HCT116 (cell line): ENCODE measurements around the gene CHST11. TPM values are rescaled to one million over a fixed set of nuclear protein-coding genes. Genes with fewer than 3 reads are reported as not detected.

ENCODE experiments used
- ATAC-seq: fragments of 200-7000 bp; cut with Tn5 transposase; 2 replicates; pipeline ENCODE4 v1.9.1; 2020; ENCODE audit warnings: mild to moderate bottlenecking, moderate library complexity
- BruUV-seq: library from RNA; stranded (reverse); fragments of 400-500 nt; replicated peaks from 2 replicates; lab custom pipeline; 2021; lab: Mats Ljungman, UMichigan
- CTCF ChIA-PET: fragments of 300-600 bp; sonication (Branson Sonifier 250); formaldehyde crosslinking; loops from one replicate; lab custom pipeline; 2021; ENCODE audit warnings: antibody characterized with exemption; lab: Charles Lee
- POLR2A ChIA-PET: fragments of 300-600, 350-600 bp; sonication (Branson Sonifier 250); formaldehyde crosslinking; loops from one replicate; lab custom pipeline; 2021; ENCODE audit warnings: antibody characterized with exemption; lab: Charles Lee
- RAD21 ChIA-PET, 2 experiments: fragments of 300-600 bp; sonication (Branson Sonifier 250); formaldehyde crosslinking; loops; one replicate each; lab custom pipeline; 2023; ENCODE audit warnings: low total read pairs in 2 of 2; ENCODE audit not compliant: uncharacterized antibody in 2 of 2, unreplicated experiment in 2 of 2, low non-redundant PET in 1 of 2; lab: Charles Lee
- DNase-seq: peaks from one replicate; pipeline ENCODE4 v3.0.0-alpha.2; 2010; ENCODE audit warnings: low read depth, low spot score
- H2AFZ ChIP-seq: fragments of 200-600 bp; shearing (Covaris generic), sonication (generic); 2 replicates; pipeline ENCODE4 v1.6.1; 2017; ENCODE audit warnings: low read depth, mixed run types, mixed read lengths, antibody characterized with exemption, low read length; ENCODE audit not compliant: poor library complexity, severe bottlenecking
- H3K27ac ChIP-seq: 2 replicates; pipeline ENCODE4 v1.5.1; 2012; ENCODE audit warnings: low read depth, low read length
- H3K27me3 ChIP-seq: fragments of 200-600 bp; sonication (generic); 2 replicates; pipeline ENCODE4 v1.6.1; 2016; ENCODE audit warnings: mixed run types, low read length, mixed read lengths; ENCODE audit not compliant: insufficient read depth
- H3K36me3 ChIP-seq, 2 experiments: fragments of 200-500 bp in 1 of 2; fragments of 200-600 bp in 1 of 2; sonication (Bioruptor generic) in 1 of 2; sonication (generic) in 1 of 2; 2 replicates each; pipeline versions ENCODE4 v1.5.1 to v1.6.1; 2014 to 2016; ENCODE audit warnings: low read length in 2 of 2, inconsistent platforms in 1 of 2, mixed read lengths in 1 of 2, mixed run types in 1 of 2; ENCODE audit not compliant: insufficient read depth in 2 of 2, control insufficient read depth in 1 of 2
- H3K4me1 ChIP-seq, 2 experiments: fragments of 200-600 bp in 1 of 2; sonication (generic) in 1 of 2; 2 replicates each; pipeline versions ENCODE4 v1.5.1 to v1.6.1; 2012 to 2017; ENCODE audit warnings: low read length in 2 of 2, inconsistent platforms in 1 of 2, mild to moderate bottlenecking in 1 of 2, mixed read lengths in 1 of 2, mixed run types in 1 of 2, moderate library complexity in 1 of 2; ENCODE audit not compliant: insufficient read depth in 2 of 2, control insufficient read depth in 1 of 2
- H3K4me2 ChIP-seq: fragments of 200-600 bp; sonication (generic); 2 replicates; pipeline ENCODE4 v1.6.1; 2017; ENCODE audit warnings: mixed run types, low read length, mixed read lengths
- H3K4me3 ChIP-seq, 2 experiments: fragments of 200-600 bp in 1 of 2; sonication (generic) in 1 of 2; replicated peaks in 1 of 2; 2 replicates each; pipeline ENCODE4 v1.5.1; 2011 to 2016; ENCODE audit warnings: low read length in 2 of 2, control low read depth in 1 of 2, low read depth in 1 of 2, mild to moderate bottlenecking in 1 of 2, mixed read lengths in 1 of 2, mixed run types in 1 of 2
- H3K79me2 ChIP-seq: fragments of 200-600 bp; sonication (generic); 2 replicates; pipeline ENCODE4 v1.6.1; 2017; ENCODE audit warnings: mild to moderate bottlenecking, mixed run types, low read length, moderate library complexity, mixed read lengths; ENCODE audit not compliant: insufficient read depth
- H3K9ac ChIP-seq: fragments of 200-600 bp; sonication (generic); 2 replicates; pipeline ENCODE4 v1.6.1; 2016; ENCODE audit warnings: low read length, mixed read lengths
- H3K9me2 ChIP-seq: fragments of 200-600 bp; sonication (generic), shearing (Covaris generic); 2 replicates; pipeline ENCODE4 v1.6.1; 2017; ENCODE audit warnings: mixed run types, mild to moderate bottlenecking, moderate library complexity; ENCODE audit not compliant: insufficient read depth
- H3K9me3 ChIP-seq, 2 experiments: fragments of 200-500 bp in 1 of 2; fragments of 200-600 bp in 1 of 2; sonication (Bioruptor generic) in 1 of 2; sonication (generic) in 1 of 2; 2 replicates each; pipeline ENCODE4 v1.6.1; 2014 to 2017; ENCODE audit warnings: low read length in 2 of 2, mixed read lengths in 2 of 2, inconsistent platforms in 1 of 2, low read depth in 1 of 2, mild to moderate bottlenecking in 1 of 2, mixed run types in 1 of 2, moderate library complexity in 1 of 2; ENCODE audit not compliant: control insufficient read depth in 1 of 2, insufficient read depth in 1 of 2
- H4K20me1 ChIP-seq: fragments of 200-600 bp; sonication (generic), shearing (Covaris generic); 2 replicates; pipeline ENCODE4 v1.6.1; 2017; ENCODE audit warnings: mixed run types, mild to moderate bottlenecking, moderate library complexity; ENCODE audit not compliant: insufficient read depth
- CBX3 ChIP-seq: IDR thresholded peaks from 2 replicates; pipeline ENCODE4 v1.6.1; 2012; ENCODE audit warnings: low read depth
- CEBPB ChIP-seq: IDR thresholded peaks from 2 replicates; pipeline ENCODE4 v1.6.1; 2012; ENCODE audit warnings: low read depth
- CTCF ChIP-seq, 3 experiments: fragments of 200-600 bp in 1 of 3; sonication (generic) in 1 of 3; IDR thresholded peaks in 2 of 3; conservative IDR thresholded peaks in 1 of 3; 2 replicates each; pipeline ENCODE4 v1.5.1; 2012 to 2017; ENCODE audit warnings: low read depth in 2 of 3, low read length in 2 of 3, antibody characterized with exemption in 1 of 3, borderline replicate concordance in 1 of 3, control low read depth in 1 of 3, mild to moderate bottlenecking in 1 of 3, mixed read lengths in 1 of 3, mixed run types in 1 of 3, moderate library complexity in 1 of 3; ENCODE audit not compliant: insufficient read depth in 1 of 3
- ELF1 ChIP-seq: IDR thresholded peaks from 2 replicates; pipeline ENCODE4 v1.6.1; 2012; ENCODE audit warnings: low read depth, borderline replicate concordance
- EZH2 ChIP-seq: fragments of 200-600 bp; sonication (generic); IDR thresholded peaks from 2 replicates; pipeline ENCODE4 v1.6.1; 2017; ENCODE audit warnings: antibody characterized with exemption, mixed run types
- EZH2phosphoT487 ChIP-seq: fragments of 200-600 bp; IDR thresholded peaks from 2 replicates; pipeline ENCODE4 v1.6.1; 2018; ENCODE audit warnings: antibody characterized with exemption, borderline replicate concordance
- JUND ChIP-seq: IDR thresholded peaks from 2 replicates; pipeline ENCODE4 v1.6.1; 2012
- POLR2A ChIP-seq: IDR thresholded peaks from 2 replicates; pipeline ENCODE4 v1.7.0; 2011; ENCODE audit warnings: borderline replicate concordance; ENCODE audit not compliant: insufficient read depth, insufficient read length; ENCODE audit errors: extremely low read depth
- POLR2AphosphoS5 ChIP-seq: IDR thresholded peaks from 2 replicates; pipeline ENCODE4 v1.6.1; 2011; ENCODE audit warnings: mild to moderate bottlenecking, low read depth, low read length, moderate library complexity
- SP1 ChIP-seq: IDR thresholded peaks from 2 replicates; pipeline ENCODE4 v1.6.1; 2012; ENCODE audit warnings: low read depth
- ZFX ChIP-seq: fragments of 450-650 bp; IDR thresholded peaks from 2 replicates; pipeline ENCODE4 v1.6.1; 2017
- ZNF274 ChIP-seq: fragments of 200-500 bp; sonication (Bioruptor generic); IDR thresholded peaks from 2 replicates; pipeline ENCODE4 v1.6.1; 2014; ENCODE audit warnings: mild to moderate bottlenecking, low read depth, low read length, inconsistent platforms
- intact Hi-C: fragments of 100-400 bp; cut with micrococcal nuclease; formaldehyde crosslinking; loops from 2 replicates; pipeline ENCODE4 v1.10.0; 2022
- total RNA-seq: library from RNA; stranded (reverse); gene quantifications from one replicate; pipeline ENCODE4 v1.2.1, GENCODE V29; 2021; ENCODE audit not compliant: unreplicated experiment
- TF ChIP-seq, protein P1 (sequence below): IDR thresholded peaks from 2 replicates; pipeline ENCODE4 v1.6.1; 2011; ENCODE audit warnings: mild to moderate bottlenecking, low read length, moderate library complexity; ENCODE audit not compliant: insufficient replicate concordance; ENCODE audit errors: extremely low read depth
- TF ChIP-seq, protein P2 (sequence below): IDR thresholded peaks from 2 replicates; pipeline ENCODE4 v1.6.1; 2012
- TF ChIP-seq, protein P3 (sequence below): IDR thresholded peaks from 2 replicates; pipeline ENCODE4 v1.6.1; 2012
- TF ChIP-seq, protein P4 (sequence below): IDR thresholded peaks from 2 replicates; pipeline ENCODE4 v1.6.1; 2012; ENCODE audit warnings: low read depth

CHST11 gene
- total RNA-seq, 1 experiment from 2014 or later: 10.1 TPM

- Histone ChIP-seq H3K4me2 (no peak overlapping the region), H3K9me2 (no peaks in the 10 kb centered on the region), H3K9ac (no peak overlapping the region), H2AFZ (no peak overlapping the region), H3K36me3 (no peaks in the 10 kb centered on the region), H3K27me3 (no peaks in the 10 kb centered on the region), H3K9me3 (no peaks in the 10 kb centered on the region), H3K79me2 (no peaks in the 10 kb centered on the region), H3K4me3 (no peak overlapping the region), H3K4me1 (peaks cover 0 to 9% of the 10 kb centered on the region in 2 experiments; a peak in 2 of 4 replicates), H4K20me1 (no peaks in the 10 kb centered on the region), H3K27ac (no peak overlapping the region)
- BruUV-seq: no TSS peak
- TF ChIP-seq SP1 (no peak), POLR2AphosphoS5 (no peak), POLR2A (no peak), EZH2 (no peak), ZNF274 (no peak), ELF1 (no peak), ZFX (no peak), CEBPB (no peak), EZH2phosphoT487 (no peak), JUND (no peak), CTCF (IDR thresholded peaks at IDR 0.05 in 2 of 3, conservative IDR thresholded peaks at IDR 0.05 in 1 of 3; ENCODE audit: borderline replicate concordance in 1 of 3, insufficient read depth in 1 of 3, low read depth in 2 of 3, low read length in 2 of 3) (no peak), CBX3 (no peak)
- TF ChIP-seq, protein P1, sequence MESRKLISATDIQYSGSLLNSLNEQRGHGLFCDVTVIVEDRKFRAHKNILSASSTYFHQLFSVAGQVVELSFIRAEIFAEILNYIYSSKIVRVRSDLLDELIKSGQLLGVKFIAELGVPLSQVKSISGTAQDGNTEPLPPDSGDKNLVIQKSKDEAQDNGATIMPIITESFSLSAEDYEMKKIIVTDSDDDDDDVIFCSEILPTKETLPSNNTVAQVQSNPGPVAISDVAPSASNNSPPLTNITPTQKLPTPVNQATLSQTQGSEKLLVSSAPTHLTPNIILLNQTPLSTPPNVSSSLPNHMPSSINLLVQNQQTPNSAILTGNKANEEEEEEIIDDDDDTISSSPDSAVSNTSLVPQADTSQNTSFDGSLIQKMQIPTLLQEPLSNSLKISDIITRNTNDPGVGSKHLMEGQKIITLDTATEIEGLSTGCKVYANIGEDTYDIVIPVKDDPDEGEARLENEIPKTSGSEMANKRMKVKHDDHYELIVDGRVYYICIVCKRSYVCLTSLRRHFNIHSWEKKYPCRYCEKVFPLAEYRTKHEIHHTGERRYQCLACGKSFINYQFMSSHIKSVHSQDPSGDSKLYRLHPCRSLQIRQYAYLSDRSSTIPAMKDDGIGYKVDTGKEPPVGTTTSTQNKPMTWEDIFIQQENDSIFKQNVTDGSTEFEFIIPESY: no peak
- TF ChIP-seq, protein P2, sequence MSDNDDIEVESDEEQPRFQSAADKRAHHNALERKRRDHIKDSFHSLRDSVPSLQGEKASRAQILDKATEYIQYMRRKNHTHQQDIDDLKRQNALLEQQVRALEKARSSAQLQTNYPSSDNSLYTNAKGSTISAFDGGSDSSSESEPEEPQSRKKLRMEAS: no peak
- TF ChIP-seq, protein P3, sequence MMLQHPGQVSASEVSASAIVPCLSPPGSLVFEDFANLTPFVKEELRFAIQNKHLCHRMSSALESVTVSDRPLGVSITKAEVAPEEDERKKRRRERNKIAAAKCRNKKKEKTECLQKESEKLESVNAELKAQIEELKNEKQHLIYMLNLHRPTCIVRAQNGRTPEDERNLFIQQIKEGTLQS: no peak
- TF ChIP-seq, protein P4, sequence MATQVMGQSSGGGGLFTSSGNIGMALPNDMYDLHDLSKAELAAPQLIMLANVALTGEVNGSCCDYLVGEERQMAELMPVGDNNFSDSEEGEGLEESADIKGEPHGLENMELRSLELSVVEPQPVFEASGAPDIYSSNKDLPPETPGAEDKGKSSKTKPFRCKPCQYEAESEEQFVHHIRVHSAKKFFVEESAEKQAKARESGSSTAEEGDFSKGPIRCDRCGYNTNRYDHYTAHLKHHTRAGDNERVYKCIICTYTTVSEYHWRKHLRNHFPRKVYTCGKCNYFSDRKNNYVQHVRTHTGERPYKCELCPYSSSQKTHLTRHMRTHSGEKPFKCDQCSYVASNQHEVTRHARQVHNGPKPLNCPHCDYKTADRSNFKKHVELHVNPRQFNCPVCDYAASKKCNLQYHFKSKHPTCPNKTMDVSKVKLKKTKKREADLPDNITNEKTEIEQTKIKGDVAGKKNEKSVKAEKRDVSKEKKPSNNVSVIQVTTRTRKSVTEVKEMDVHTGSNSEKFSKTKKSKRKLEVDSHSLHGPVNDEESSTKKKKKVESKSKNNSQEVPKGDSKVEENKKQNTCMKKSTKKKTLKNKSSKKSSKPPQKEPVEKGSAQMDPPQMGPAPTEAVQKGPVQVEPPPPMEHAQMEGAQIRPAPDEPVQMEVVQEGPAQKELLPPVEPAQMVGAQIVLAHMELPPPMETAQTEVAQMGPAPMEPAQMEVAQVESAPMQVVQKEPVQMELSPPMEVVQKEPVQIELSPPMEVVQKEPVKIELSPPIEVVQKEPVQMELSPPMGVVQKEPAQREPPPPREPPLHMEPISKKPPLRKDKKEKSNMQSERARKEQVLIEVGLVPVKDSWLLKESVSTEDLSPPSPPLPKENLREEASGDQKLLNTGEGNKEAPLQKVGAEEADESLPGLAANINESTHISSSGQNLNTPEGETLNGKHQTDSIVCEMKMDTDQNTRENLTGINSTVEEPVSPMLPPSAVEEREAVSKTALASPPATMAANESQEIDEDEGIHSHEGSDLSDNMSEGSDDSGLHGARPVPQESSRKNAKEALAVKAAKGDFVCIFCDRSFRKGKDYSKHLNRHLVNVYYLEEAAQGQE: no peak
- intact Hi-C loops: no loop called here
- RAD21 ChIA-PET: no interaction called here
- ATAC-seq (no peak), DNase-seq (no peak)
- CTCF ChIA-PET: interaction anchor here (1.6 kb wide), 1 partner anchor 366 kb away, joined by 4 read pairs; no protein-coding TSS in a partner anchor
- POLR2A ChIA-PET: no interaction called here
Observed at GRCh38 chr12:104748356-104748755, 291.6 kb downstream of the CHST11 start.
